HepG2 (cell line): ENCODE measurements around the gene SMIM14. TPM values are rescaled to one million over a fixed set of nuclear protein-coding genes. Genes with fewer than 3 reads are reported as not detected.

Source experiments
- CREB1 ChIP-seq, 2 experiments: fragments of 450-650 bp in 1 of 2; IDR thresholded peaks; 2 replicates each; pipeline ENCODE4 v1.6.1; 2016 to 2017; ENCODE audit warnings: control low read depth in 1 of 2, mild to moderate bottlenecking in 1 of 2, missing compliant biosample characterization in 1 of 2, missing genetic modification characterization in 1 of 2
- ELF3 ChIP-seq: IDR thresholded peaks from 2 replicates; pipeline ENCODE4 v1.6.1; 2016; ENCODE audit warnings: missing genetic modification reagents, missing compliant biosample characterization
- ELF4 ChIP-seq: sonication (generic); formaldehyde crosslinking; IDR thresholded peaks from 2 replicates; pipeline ENCODE4 v1.5.0; 2020; ENCODE audit warnings: missing genetic modification reagents, mild to moderate bottlenecking, moderate library complexity, borderline replicate concordance
- GMEB1 ChIP-seq: sonication (generic); formaldehyde crosslinking; IDR thresholded peaks from 2 replicates; pipeline ENCODE4 v1.5.1; 2020; ENCODE audit warnings: missing genetic modification reagents, mild to moderate bottlenecking, borderline replicate concordance
- HIVEP1 ChIP-seq: sonication (generic); formaldehyde crosslinking; IDR thresholded peaks from 2 replicates; pipeline ENCODE4 v1.4.0; 2020; ENCODE audit warnings: mild to moderate bottlenecking, missing genetic modification reagents
- HNRNPL ChIP-seq: fragments of 200-400 bp; formaldehyde crosslinking; IDR thresholded peaks from 2 replicates; pipeline ENCODE4 v1.6.1; 2017; ENCODE audit warnings: mild to moderate bottlenecking, low read depth, low read length
- IKZF4 ChIP-seq: sonication (generic); formaldehyde crosslinking; IDR thresholded peaks from 2 replicates; pipeline ENCODE4 v1.5.1; 2020; ENCODE audit warnings: borderline replicate concordance, mild to moderate bottlenecking, low read depth, missing genetic modification reagents; ENCODE audit errors: not compliant biosample characterization
- KDM1A ChIP-seq: IDR thresholded peaks from 2 replicates; pipeline ENCODE4 v1.6.1; 2016; ENCODE audit warnings: missing compliant biosample characterization
- KLF16 ChIP-seq, 2 experiments: sonication (generic) in 1 of 2; formaldehyde crosslinking in 1 of 2; IDR thresholded peaks; 2 replicates each; pipeline versions ENCODE4 v1.6.1 to v1.8.0; 2016 to 2023; ENCODE audit warnings: missing genetic modification reagents in 2 of 2, missing compliant biosample characterization in 1 of 2
- KLF9 ChIP-seq: IDR thresholded peaks from 2 replicates; pipeline ENCODE4 v1.6.1; 2016; ENCODE audit warnings: low read depth
- PRMT3 ChIP-seq: sonication (generic); formaldehyde crosslinking; IDR thresholded peaks from 2 replicates; pipeline ENCODE4 v1.8.1; 2022; ENCODE audit warnings: low read depth, mild to moderate bottlenecking, moderate library complexity, missing genetic modification reagents, borderline replicate concordance
- RARG ChIP-seq: sonication (generic); formaldehyde crosslinking; IDR thresholded peaks from 2 replicates; pipeline ENCODE4 v1.4.0; 2020; ENCODE audit warnings: low read depth, mild to moderate bottlenecking, missing genetic modification reagents
- WIZ ChIP-seq: sonication (generic); formaldehyde crosslinking; IDR thresholded peaks from 2 replicates; pipeline ENCODE4 v1.5.1; 2020; ENCODE audit warnings: mild to moderate bottlenecking, missing genetic modification reagents
- ZEB1 ChIP-seq: IDR thresholded peaks from 2 replicates; pipeline ENCODE4 v1.6.1; 2012; ENCODE audit warnings: mild to moderate bottlenecking, low read depth, inconsistent platforms; ENCODE audit not compliant: insufficient replicate concordance
- ZMYM2 ChIP-seq: sonication (generic); formaldehyde crosslinking; IDR thresholded peaks from 2 replicates; pipeline ENCODE4 v1.8.0; 2022; ENCODE audit warnings: mild to moderate bottlenecking, missing genetic modification reagents
- ZNF503 ChIP-seq: sonication (generic); formaldehyde crosslinking; IDR thresholded peaks from 2 replicates; pipeline ENCODE4 v1.4.0; 2020; ENCODE audit warnings: missing genetic modification reagents
- ZNF687 ChIP-seq: sonication (generic); formaldehyde crosslinking; IDR thresholded peaks from 2 replicates; pipeline ENCODE4 v1.5.1; 2020; ENCODE audit warnings: mild to moderate bottlenecking, missing genetic modification reagents, moderate library complexity
- polyA plus RNA-seq, 8 experiments: library from polyadenylated mRNA; depleted of rRNA in 3 of 8; stranded (reverse) in 7 of 8; unstranded in 1 of 8; fragments of >200 nt; fragmentation: Illumina TruSeq in 4 of 8; extraction: Trizol in 4 of 8; gene quantifications; 2 replicates each; pipeline versions ENCODE4 v1.2.1 to v1.2.3, GENCODE V29; 2011 to 2016; ENCODE audit warnings: low read depth in 4 of 8, missing spikeins in 1 of 8, mixed read lengths in 1 of 8; ENCODE audit not compliant: insufficient read depth in 1 of 8
- total RNA-seq, 5 experiments: library from RNA; depleted of rRNA; stranded (reverse); fragments of >200 nt; fragmentation: Illumina TruSeq; extraction: Trizol; gene quantifications; 2 replicates each; pipeline ENCODE4 v1.2.3, GENCODE V29; 2016; ENCODE audit warnings: low read depth in 1 of 5
- TF ChIP-seq, protein P1 (sequence below): IDR thresholded peaks from 2 replicates; pipeline ENCODE4 v1.6.1; 2012; ENCODE audit warnings: low read length, improper control_type of control experiment
- TF ChIP-seq, protein P2 (sequence below): IDR thresholded peaks from 2 replicates; pipeline ENCODE4 v1.6.1; 2012; ENCODE audit warnings: inconsistent platforms

SMIM14 gene
- total and polyA plus RNA-seq, 2 of the 13 experiments (the other 11 are each of a cell fraction or from before 2014, with no cell fraction given), result 16.3 to 28.1 TPM

DNA sequence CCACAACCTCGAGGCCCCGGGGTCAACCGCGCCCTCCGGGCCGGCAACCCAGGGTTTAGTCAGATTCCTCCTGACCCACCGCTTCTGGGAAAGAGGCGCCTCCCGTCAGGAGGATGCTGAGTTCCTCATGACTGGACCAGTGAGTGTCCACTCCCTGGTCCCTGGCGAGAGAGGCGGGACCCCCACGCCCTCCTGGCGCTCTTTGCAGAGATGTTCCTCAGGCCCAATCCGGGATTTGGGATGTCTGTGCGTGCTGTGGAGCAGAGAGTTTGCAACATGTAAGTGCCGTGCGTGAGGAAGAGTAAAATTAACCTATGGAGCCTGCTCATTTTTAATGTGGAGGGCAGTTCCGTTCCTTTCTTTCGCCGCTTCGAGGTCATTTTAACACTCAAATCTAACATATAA is 110.6 kb downstream of the SMIM14 start (continued):
- TF ChIP-seq ZNF503, result no peak
- no peak for TF ChIP-seq KLF9 (CRISPR knock-in tag)
- TF ChIP-seq, protein P1, sequence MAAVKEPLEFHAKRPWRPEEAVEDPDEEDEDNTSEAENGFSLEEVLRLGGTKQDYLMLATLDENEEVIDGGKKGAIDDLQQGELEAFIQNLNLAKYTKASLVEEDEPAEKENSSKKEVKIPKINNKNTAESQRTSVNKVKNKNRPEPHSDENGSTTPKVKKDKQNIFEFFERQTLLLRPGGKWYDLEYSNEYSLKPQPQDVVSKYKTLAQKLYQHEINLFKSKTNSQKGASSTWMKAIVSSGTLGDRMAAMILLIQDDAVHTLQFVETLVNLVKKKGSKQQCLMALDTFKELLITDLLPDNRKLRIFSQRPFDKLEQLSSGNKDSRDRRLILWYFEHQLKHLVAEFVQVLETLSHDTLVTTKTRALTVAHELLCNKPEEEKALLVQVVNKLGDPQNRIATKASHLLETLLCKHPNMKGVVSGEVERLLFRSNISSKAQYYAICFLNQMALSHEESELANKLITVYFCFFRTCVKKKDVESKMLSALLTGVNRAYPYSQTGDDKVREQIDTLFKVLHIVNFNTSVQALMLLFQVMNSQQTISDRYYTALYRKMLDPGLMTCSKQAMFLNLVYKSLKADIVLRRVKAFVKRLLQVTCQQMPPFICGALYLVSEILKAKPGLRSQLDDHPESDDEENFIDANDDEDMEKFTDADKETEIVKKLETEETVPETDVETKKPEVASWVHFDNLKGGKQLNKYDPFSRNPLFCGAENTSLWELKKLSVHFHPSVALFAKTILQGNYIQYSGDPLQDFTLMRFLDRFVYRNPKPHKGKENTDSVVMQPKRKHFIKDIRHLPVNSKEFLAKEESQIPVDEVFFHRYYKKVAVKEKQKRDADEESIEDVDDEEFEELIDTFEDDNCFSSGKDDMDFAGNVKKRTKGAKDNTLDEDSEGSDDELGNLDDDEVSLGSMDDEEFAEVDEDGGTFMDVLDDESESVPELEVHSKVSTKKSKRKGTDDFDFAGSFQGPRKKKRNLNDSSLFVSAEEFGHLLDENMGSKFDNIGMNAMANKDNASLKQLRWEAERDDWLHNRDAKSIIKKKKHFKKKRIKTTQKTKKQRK, result no peak
- TF ChIP-seq, protein P2, sequence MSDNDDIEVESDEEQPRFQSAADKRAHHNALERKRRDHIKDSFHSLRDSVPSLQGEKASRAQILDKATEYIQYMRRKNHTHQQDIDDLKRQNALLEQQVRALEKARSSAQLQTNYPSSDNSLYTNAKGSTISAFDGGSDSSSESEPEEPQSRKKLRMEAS, result no peak
- TF ChIP-seq ELF3, result no peak
- TF ChIP-seq ZMYM2 (CRISPR knock-in tag), result no peak
- no peak for TF ChIP-seq WIZ (CRISPR knock-in tag)
- TF ChIP-seq KDM1A, result 0 out of 2 replicates have a peak, but pooled peaks have one; percentile 5
- TF ChIP-seq RARG (CRISPR knock-in tag), result no peak
- TF ChIP-seq PRMT3 (CRISPR knock-in tag), result 0 out of 2 replicates have a peak, but pooled peaks have one; percentile 6
- no peak; the same call in 1 of the 2 replicates for TF ChIP-seq ZNF687
- TF ChIP-seq KLF16 (CRISPR knock-in tag; IDR thresholded peaks at IDR 0.05), result no peak
- TF ChIP-seq CREB1 (IDR thresholded peaks at IDR 0.05), result no peak
- no peak for TF ChIP-seq CREB1 (CRISPR knock-in tag; IDR thresholded peaks at IDR 0.05)
- no peak for TF ChIP-seq GMEB1
- TF ChIP-seq HNRNPL, result 0 out of 2 replicates have a peak, but pooled peaks have one; percentile 1
- no peak for TF ChIP-seq ZEB1
- TF ChIP-seq ELF4, result peak; percentile 72; the same call in 1 of the 2 replicates
- no peak for TF ChIP-seq HIVEP1
- TF ChIP-seq IKZF4 (CRISPR knock-in tag), result no peak
